NB4 (cell line): ENCODE results near the gene OSBPL8.

Source experiments
- POLR2A ChIP-seq: IDR thresholded peaks from 2 replicates; pipeline ENCODE4 v1.6.1; 2011; ENCODE audit warnings: mild to moderate bottlenecking; ENCODE audit not compliant: insufficient read length; ENCODE audit errors: extremely low read depth
- TF ChIP-seq, protein P1 (sequence below): IDR thresholded peaks from one replicate; pipeline ENCODE4 v1.5.1; 2012; ENCODE audit warnings: low read depth, low read length

DNA sequence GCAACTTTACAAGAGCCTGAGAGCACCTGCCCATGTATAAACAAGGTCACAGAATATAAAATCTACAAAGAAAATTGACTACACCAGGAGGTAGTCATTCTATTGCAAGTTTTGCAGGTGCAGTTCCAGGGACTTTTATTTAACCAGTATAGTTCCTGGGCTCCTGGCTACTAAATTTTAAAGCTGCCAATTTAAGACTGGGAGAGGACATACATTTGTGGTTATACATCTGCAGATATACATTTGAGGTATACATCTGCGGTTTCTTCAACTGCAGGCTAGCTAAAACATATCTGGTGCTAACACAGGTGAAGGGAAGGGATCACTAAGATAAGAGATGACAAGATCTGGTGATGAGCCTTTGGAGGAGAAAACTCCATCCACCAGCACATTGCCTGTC, 241.6 kb downstream of the OSBPL8 start:
- TF ChIP-seq, protein P1, sequence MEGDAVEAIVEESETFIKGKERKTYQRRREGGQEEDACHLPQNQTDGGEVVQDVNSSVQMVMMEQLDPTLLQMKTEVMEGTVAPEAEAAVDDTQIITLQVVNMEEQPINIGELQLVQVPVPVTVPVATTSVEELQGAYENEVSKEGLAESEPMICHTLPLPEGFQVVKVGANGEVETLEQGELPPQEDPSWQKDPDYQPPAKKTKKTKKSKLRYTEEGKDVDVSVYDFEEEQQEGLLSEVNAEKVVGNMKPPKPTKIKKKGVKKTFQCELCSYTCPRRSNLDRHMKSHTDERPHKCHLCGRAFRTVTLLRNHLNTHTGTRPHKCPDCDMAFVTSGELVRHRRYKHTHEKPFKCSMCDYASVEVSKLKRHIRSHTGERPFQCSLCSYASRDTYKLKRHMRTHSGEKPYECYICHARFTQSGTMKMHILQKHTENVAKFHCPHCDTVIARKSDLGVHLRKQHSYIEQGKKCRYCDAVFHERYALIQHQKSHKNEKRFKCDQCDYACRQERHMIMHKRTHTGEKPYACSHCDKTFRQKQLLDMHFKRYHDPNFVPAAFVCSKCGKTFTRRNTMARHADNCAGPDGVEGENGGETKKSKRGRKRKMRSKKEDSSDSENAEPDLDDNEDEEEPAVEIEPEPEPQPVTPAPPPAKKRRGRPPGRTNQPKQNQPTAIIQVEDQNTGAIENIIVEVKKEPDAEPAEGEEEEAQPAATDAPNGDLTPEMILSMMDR, result no peak
- no peak for TF ChIP-seq POLR2A
